Fibroblast of gingiva (primary cell): Measurements from ENCODE around the gene ZNF354B.
"Not testable (repeated sequence)": the region's sequence is repeated elsewhere in the genome, so short reads cannot be mapped to it uniquely, and the experiment has no call there.

Source experiments
- DNase-seq: peaks from one replicate; pipeline ENCODE4 v3.0.0-alpha.2; 2011; ENCODE audit warnings: low read depth

The ZNF354B gene

DNA sequence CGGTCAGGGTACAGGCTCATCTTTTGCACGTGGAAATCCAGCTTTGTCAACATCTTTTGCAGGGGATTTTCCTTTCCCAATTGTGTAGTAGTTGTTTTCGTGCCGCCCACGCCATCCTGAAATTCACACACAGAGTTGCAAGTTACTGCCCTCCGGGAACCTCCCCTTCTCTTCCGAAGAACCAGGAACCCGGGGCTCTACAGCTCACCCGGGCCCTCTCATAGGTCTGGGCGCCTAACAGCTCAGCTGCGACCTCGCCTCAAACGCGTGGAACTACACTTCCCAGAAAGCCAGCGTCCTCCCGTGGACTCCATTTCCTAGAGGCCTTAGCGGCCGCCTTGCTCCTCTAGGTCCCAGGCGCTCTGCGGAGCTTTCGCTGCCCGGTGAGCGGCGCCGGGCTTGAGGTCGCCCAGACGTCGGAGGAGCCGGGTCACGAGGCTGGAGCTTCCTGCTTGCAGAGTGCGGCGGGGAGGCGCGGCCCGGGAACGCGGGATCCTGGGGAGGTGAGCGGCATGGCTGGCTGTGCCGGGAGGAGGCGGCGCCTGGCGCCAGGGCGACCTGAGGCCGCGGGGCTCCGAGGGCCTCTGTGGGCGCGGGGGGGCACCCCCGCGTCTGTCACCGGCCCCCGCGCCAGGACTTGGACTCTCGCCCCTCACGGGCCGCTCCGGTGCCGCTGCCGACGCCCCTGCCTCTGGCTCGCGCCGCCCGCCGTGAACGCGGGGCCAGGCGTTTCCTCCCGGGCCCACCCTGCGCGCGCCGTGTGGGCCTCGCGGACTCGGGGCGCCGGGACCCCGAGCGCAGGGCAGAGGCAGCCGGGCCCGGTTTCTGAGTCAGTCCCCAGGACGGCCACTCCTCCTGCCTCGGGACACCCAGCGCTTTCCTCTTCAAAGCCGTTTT lies at the start of gene ZNF354B:
Gene ZNF354B (plus strand): TSS at position 329 of the 897 bp plus-strand sequence. CDS start 1,095 bp downstream, outside the sequence.
- DNase-seq = peak; percentile 90

DNA sequence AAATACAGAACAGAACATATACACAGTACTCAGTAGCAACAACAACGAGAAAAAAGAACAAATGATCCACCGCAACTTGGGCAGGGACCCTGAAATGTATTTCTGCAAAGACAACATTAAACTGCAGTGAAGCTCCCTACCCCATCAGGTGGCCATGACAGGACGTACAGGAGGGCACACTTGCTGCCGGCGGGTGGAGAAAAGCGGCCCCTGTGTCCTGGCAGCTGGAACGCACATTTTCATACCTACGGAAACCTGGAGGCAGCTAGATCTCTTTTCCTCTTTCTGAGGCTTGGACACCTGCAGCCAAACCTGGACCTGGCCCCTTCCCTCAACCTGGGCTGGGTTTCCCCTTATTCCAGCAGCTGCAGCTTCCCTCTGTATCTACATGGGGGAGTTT lies 42.2 kb upstream of the ZNF354B start:
- DNase-seq = no peak

DNA sequence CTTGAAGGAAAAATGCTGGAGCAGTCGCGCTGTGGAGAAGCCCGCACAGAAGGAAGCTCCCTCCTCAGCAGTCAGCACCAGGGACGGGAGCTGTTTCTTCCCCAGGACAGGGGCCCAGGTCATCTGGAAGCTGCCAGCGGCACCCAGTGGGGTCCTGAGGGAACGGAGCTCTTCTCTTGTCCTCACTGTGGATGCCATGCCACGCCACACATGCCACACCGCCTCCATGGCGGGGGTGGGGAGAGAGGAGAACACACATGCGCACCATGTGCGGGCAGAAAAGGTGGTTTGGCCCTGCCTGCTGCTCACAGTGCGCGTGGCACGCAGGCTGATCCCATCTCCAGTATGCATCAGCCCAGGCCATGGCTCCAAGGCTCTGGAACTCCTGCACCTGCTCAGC lies 41.7 kb upstream of the ZNF354B start:
- DNase-seq = no peak

DNA sequence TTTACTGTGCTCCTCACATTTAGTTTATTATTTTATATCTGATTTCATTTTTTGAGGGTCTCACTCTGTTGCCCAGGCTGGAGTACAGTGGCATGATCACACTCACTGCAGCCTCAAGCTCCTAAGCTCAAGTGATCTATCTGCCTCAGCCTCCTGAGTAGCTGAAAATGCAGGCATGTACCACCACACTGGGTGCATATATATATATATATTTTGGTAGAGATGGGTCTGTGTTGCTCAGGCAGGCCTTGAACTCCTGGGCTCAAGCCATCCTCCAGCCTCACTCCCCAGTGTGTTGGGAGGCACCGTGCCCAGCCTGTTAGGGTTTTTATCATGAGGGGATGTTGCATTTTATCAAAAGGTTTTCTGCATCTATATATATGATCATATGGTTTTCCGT lies 39.8 kb upstream of the ZNF354B start:
- no peak for DNase-seq

DNA sequence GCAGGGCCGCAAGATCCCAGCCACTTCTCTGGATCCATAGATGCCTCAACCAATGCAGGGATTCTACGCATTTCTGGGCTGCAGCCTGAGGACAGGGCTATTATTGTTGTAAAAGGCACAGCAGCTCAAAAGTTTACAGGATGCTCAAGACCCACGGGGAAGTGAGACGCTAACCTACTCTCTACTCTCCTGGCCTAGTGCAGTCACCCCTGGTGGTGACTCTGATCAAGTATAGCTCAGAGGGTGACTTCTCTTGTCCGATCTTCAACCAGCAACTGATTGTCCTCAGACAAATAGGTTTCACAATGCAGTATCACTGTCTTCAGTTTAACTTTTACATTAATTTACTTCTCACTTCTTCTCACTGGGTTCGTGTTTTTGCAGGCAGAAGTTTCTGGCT lies 34.3 kb upstream of the ZNF354B start:
- DNase-seq = no peak

DNA sequence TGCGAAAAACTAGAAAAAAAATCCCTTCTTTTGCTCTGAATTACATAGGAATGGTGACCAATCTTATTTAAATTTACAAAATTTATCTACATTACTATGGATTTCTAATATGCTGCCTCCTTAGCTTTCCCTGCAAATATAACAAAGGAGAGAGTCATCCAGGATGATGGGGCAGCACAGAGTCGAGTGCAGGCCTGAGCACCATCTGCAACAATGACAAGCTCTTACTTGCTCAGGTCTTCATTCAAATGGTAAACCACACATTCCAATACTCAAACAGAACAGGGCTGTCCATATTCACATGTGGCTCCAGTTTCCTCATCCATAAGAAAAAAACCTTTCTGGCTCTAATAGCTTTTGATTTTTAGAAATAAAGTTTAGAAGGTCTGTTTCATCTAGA lies 33.5 kb upstream of the ZNF354B start:
- no peak for DNase-seq

DNA sequence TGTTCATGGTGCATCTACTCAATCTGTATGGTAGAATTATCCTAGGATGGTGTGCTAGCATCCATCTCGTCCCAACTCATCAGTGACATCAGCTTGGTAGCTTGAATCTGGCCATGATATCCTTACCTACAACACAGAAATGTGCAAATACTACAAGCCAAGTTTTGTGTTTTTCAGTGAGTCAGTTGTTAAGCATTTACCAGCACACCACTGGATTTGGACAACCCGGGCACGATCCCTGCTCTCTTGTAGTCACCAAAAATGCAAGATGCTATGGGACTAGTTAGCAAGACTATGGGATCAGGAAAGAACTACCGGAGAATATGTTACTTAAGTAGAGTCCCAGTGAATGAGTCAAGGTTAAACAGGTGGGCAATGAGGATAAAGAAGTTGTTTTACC lies 32.1 kb upstream of the ZNF354B start:
- DNase-seq = no peak

DNA sequence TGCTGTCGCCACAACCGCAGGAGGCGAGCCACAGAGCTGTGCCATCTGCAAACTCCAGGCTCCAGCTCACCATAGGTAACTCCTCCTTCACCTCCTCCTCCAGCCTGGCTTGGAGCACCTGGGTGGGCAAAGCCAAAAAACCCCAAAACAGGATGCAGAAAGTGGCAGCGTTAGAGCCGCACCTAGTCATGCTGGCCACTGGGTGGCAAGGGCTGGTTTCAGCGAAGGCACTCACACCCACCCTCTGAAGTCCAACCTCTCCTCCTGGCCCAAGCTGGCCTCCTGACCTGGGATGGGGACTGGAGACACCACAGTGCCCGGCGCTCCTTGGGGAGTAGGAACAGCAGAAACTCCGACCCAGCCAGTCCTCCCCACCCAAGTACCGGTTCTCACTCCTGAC lies 28.7 kb upstream of the ZNF354B start:
- no peak for DNase-seq

DNA sequence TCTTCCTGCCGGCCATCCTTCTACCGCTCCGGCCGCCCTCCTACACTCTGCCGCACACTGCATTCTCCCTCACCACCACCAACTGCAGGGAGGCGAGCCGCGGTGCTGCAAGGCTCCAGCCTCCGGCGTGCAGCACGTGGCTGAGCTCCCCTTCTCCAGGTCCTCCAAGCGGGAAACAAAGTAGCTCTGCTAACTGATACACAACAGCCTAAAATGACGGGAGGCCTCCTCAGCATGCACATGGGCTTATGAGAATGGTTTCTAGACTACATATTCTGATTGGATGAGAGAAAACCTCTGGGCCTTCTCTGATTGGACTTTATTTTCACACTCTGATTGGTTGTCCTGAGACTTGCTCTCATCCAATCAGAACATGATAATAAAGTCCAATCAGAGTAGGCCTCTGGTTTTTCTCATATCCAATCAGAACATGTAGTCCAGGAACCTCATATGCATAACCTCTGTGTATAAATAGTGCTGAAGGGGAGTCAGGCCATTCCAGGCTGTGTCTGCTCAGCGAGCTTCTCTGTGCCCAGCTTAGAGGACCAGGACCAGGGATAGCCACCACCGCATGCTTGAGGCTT lies 27.0 kb upstream of the ZNF354B start:
- no peak for DNase-seq

DNA sequence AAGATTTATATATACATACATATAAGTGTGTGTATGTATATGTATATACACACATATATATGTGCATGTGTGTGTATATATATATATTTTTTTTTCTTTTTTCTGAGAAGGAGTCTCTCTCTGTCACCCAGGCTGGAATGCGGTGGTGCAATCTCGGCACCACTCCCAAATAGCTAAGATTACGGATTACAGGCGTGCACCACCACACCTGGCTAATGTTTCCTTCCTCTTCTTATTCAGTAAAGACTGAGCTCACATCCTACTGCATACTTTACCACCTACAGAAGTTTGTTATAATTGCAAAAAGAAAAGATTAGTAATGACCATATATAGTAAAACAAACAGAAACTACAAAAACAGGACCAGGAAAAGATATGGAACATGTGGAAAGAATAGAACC lies 23.1 kb upstream of the ZNF354B start:
- no peak for DNase-seq

DNA sequence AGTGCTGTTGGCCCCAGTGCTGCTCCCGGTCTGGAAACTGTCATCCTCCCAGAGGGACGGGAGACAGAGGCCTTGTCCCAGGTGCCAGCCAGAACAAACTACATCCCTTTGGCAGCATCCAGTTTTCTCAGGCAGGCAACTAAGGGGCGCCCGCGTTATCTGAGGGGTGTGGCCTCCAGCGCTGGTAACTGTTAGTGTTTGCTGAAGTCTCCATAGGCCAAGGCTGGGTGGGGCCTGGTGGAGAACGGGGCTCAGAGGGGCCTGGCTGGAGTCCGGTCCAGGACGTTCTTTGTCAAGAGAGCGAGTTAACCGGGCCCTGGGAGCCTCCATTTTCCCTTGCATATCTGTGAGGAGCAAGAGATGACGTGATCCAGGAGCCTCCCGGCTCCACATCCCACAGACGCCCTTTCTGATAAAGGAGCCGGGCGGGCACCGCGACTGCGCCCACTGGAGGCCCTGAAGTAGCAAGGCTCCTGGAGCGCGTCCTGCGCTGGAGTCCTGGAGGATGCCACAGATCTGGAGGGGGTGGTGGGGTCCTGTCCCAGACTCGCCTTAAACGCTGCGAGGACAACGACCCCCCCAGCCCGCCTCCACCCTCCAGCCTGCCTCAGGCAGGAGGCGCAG lies 20.9 kb upstream of the ZNF354B start:
- not testable (repeated sequence) for DNase-seq

DNA sequence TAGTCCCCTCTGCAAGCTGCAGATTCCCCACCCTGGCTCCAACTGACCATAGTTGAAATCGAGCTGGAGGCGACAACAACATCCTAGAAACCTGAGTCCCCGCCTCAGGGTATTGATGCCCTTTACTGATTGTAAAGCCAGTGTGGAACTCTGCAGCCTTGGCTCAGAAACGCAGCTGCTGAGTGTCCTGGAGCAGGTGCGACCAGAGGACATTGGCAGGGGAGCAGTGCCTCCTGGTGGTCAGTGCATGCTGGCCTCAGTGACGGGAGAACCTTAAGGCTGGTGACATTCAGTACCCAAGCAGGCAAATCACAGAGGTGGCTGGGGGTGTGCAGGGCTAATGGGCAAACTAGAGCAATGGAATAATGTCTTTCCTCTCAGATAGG lies 20.4 kb upstream of the ZNF354B start:
- no peak for DNase-seq

DNA sequence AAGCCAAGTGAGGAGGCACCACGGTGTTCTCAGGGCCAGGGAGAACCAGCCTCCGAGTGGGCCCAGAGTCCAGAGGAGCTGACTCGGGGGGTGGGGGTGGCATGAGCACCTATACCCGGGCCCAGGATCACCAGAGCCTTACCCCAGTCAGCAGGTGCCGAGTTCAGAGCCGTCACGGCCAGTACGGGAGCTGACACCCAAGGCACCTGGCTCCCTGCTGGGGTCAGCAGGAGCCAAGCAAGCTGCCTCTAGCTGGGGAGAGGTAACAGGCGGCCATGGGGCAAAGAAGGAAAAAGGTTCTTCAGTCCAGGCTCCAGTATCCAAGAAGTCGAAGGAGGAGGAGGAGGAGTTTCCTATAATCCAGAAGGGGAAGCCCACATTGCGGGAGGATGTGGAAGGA lies 19.4 kb upstream of the ZNF354B start:
- DNase-seq = not testable (repeated sequence)

DNA sequence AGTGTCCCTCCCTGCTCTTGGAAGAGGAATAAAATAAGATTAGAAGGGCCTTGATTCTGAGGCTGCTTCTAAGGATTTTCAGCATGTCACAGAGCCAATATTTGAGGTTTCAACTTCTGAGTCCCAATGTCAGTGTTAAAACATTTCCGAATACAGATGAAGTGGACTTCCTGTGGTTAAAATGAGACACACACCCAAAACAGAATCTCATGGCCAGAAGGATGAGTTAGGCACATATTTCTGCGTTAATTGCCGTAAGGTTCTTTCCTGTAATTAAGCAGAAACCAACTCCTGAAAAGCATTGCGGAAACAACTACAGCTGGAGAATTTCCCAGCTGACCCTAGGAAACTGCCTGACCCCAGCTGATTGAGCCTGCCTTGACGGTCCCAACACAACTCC lies 10.4 kb upstream of the ZNF354B start:
- DNase-seq = no peak

DNA sequence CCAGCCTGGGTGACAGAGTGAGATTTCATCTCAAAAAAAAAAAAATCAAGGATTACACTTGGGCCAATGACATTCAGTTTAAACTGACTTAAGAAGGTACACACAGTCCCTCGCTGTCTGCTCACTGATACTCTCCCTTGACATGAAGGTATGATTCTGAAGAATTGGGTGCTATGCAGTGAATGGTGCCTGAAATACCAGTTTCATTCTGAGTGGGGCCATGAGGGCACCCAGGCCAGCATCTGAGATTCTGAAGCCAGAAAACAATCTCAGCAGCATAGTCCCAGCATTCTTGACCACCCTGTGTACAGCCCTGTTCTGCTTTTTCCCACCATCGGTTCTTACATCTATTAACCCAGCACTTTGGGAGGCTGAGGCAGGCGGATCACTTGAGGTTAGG lies 7.8 kb upstream of the ZNF354B start:
- DNase-seq = no peak

DNA sequence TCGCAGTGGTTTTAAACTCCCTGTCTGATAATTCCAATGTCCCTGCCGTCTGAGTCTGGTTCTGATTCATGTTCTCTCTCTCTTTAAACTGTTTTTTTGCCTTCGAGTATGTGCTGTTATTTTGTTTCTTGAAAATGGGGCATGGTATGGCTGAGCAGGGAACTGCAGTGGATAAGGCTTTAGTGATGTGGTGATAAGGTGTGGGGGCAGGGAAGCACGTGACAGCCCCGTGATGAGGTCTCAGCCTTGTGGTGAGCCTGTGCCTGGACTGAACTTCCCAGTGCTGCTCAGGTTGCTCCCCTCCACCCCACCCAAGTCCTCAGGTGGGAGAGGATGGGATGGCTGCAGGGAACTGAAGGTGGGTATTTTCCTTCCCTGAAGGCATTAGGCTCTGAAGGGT lies 5.5 kb upstream of the ZNF354B start:
- DNase-seq = no peak

DNA sequence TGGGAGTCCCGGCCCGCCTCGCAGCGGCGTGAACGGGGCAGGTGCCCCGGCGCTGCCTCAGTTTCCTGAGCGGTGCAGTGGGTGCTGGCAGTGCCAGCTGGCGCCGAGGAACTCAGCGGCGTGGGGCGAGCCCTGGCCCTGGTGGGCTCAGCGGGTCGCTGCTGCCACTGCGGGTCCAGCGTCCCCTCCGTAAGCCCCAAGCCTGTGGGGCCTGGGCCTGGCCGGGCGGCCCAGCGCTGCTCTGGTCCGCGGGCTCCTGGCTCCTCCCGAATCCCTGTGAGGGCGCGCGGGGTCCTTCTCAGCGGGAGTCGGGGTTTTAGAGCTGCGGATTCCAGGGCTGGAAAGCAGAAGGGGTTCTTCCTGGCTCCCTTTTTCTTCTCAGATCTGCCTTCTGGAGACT lies 862 bp downstream of the ZNF354B start:
- not testable (repeated sequence) for DNase-seq

DNA sequence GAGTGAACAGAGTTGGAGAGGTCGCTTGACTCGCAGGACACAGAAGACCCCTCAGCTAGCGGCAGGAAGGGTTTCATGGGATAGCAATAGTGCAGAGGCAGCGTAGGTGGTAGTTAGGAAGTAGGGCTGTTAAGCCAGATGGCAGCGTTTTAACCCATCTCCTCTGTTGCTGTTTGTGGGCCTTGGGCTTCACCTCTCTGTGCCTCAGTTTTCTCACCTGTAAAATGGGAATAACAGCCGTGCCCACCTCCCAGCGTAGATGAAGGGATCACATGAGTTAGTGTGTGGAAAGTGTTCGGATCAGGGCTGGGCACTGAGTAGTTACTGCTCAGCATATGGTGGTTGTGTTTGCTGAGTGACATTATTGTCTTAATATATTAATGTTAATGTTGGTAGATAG lies 1.9 kb downstream of the ZNF354B start:
- DNase-seq = no peak

DNA sequence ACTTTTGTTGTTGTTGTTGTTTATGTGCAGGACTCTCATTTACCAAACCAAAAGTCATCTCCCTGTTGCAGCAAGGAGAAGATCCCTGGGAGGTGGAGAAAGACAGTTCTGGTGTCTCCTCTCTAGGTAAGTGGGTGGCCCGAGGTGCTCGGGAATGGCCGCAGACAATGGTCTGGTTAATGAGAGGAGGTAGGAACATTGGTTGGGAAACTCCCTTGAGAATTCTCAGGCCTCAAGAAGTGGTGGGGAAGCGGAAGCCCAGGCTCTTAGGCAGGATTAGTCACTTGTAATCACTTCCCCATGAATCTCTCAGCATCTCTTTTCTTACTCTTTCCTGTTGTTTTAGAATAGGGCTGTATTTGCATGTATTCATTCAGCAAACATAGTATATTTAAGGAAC lies 7.2 kb downstream of the ZNF354B start:
- no peak for DNase-seq

DNA sequence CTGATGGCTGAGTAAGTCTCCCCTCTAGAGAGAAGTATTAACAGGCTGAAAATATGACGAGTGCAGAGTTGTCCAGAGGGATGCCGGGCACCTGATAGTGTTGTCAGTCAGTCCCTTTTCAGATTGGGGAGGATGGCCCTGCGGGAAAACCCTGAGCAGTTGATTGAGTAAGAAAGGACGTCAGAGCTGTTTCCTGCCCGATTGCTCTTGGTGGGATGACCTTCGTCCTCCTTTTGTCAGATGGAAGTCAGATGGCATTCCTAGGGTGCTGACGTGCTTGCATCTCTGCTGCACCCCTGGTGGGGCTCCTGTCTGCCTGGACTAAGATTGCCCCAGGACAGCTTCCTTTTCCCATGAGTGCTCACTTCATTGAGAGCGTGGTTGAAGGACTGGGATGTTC lies 9.8 kb downstream of the ZNF354B start:
- no peak for DNase-seq

DNA sequence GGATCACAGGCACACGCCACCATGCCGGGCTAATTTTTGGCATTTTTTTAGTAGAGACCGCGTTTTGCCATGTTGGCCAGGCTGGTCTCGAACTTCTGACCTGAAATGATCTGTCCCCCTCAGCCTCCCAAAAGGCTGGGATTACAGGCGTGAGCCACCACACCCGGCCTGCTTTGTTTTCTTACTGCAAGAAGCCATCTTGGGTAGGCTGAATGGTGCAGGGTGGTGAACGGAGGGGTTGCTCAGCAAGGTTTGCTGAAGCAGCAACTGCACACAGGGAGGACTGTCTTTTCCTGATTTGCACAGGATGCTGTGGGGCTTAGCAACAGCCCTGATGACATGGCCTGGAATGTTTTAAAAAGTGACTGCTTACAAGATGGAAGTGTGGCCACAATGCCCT lies 10.7 kb downstream of the ZNF354B start:
- no peak for DNase-seq

DNA sequence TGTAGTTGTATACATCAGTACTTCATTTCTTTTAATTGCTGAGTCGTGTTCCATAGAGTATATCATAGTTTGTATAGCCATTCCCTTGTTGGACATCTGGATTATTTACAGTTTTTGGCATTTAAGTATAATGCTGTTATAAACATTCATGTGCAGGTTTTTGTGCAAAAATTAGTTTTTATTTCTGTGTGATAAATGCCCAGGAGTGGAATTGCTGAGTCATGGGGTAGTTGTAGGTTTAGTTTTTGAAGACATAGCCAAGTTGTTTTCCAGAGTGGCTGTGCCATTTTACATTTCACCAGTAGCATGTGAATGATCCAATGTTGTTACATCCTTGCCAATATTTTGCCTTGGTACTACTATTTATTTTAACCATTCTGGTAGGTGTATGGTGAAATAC lies 12.5 kb downstream of the ZNF354B start:
- peak; percentile 4 for DNase-seq

DNA sequence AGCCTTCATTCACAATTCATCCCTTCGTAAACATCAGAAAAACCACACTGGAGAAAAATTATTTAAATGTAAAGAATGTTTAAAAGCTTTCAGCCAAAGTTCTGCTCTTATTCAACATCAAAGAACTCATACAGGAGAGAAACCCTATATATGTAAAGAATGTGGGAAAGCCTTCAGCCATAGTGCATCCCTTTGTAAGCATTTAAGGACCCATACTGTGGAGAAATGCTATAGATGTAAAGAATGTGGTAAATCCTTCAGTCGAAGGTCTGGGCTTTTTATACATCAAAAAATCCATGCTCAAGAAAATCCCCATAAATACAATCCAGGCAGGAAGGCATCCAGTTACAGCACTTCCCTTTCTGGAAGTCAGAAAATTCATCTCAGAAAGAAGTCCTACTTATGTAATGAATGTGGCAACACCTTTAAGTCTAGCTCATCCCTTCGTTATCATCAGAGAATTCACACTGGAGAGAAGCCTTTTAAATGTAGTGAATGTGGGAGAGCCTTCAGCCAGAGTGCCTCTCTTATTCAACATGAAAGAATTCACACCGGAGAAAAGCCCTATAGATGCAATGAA lies 23.5 kb downstream of the ZNF354B start:
- DNase-seq = not testable (repeated sequence)
